K562 (cell line): ENCODE data around the gene FGR. TPM values are rescaled to one million over a fixed set of nuclear protein-coding genes. Genes with fewer than 3 reads are reported as not detected.

ENCODE experiments used
- HMGN3 ChIP-seq: IDR thresholded peaks from 2 replicates; pipeline ENCODE4 v1.6.1; 2011; ENCODE audit warnings: borderline replicate concordance, low read depth, mild to moderate bottlenecking, mixed read lengths, low read length; ENCODE audit not compliant: insufficient read length; ENCODE audit errors: extremely low read depth
- HNRNPK ChIP-seq: fragments of 200-400 bp; formaldehyde crosslinking; IDR thresholded peaks from one replicate; pipeline ENCODE4 v1.6.1; 2018; ENCODE audit warnings: mild to moderate bottlenecking, low read depth, low read length; ENCODE audit not compliant: poor library complexity, severe bottlenecking
- MBD2 ChIP-seq: sonication (generic); IDR thresholded peaks from 2 replicates; pipeline ENCODE4 v1.6.1; 2016; ENCODE audit warnings: low read depth, borderline replicate concordance
- SRSF1 ChIP-seq: fragments of 200-400 bp; formaldehyde crosslinking; IDR thresholded peaks from 2 replicates; pipeline ENCODE4 v1.6.1; 2017; ENCODE audit warnings: mild to moderate bottlenecking, low read depth, low read length, moderate library complexity
- polyA plus RNA-seq, 8 experiments: library from polyadenylated mRNA; depleted of rRNA in 4 of 8; stranded (reverse) in 5 of 8; unstranded in 3 of 8; fragments of >200 nt; fragmentation: Nextera tagmentation in 2 of 8; fragmentation: Illumina TruSeq in 1 of 8; extraction: Ambion mirVana in 2 of 8; extraction: Trizol in 1 of 8; gene quantifications; 2 replicates each; pipeline versions ENCODE4 v1.2.1 to v1.2.3, GENCODE V29; 2011 to 2014; ENCODE audit warnings: inconsistent platforms in 1 of 8, missing spikeins in 1 of 8
- total RNA-seq, 7 experiments: library from RNA; depleted of rRNA in 6 of 7; stranded (reverse); fragments of >200 nt in 6 of 7; fragmentation: Illumina TruSeq in 2 of 7; extraction: Trizol in 2 of 7; gene quantifications; 2 replicates each; pipeline versions ENCODE4 v1.2.1 to v1.2.3, GENCODE V29; 2011 to 2021; ENCODE audit warnings: low replicate concordance in 1 of 7
- TF ChIP-seq, protein P1 (sequence below), 2 experiments: fragments of 450-650 bp; formaldehyde crosslinking in 1 of 2; IDR thresholded peaks; 2 replicates each; pipeline versions ENCODE4 v1.4.0 to v1.6.1; 2014 to 2020; ENCODE audit warnings: mild to moderate bottlenecking in 2 of 2, borderline replicate concordance in 1 of 2, low read depth in 1 of 2
- TF ChIP-seq, protein P2 (sequence below): fragments of 450-650 bp; IDR thresholded peaks from 2 replicates; pipeline ENCODE4 v1.6.1; 2017; ENCODE audit warnings: antibody characterized with exemption, mild to moderate bottlenecking
- TF ChIP-seq, protein P3 (sequence below), 2 experiments: IDR thresholded peaks; 2 replicates each; pipeline ENCODE4 v1.6.1; 2012; ENCODE audit warnings: improper control_type of control experiment in 2 of 2, low read depth in 2 of 2, low read length in 2 of 2, borderline replicate concordance in 1 of 2
- TF ChIP-seq, protein P4 (sequence below): fragments of 450-650 bp; conservative IDR thresholded peaks from 2 replicates; pipeline ENCODE4 v1.6.1; 2016; ENCODE audit warnings: missing genetic modification characterization, low read depth, mild to moderate bottlenecking, missing compliant biosample characterization, moderate library complexity

FGR gene
- total and polyA plus RNA-seq, 9 of the 15 experiments (the other 6 are each of a cell fraction or from before 2014, with no cell fraction given) = 0.04 to 0.11 TPM; not detected in 7

DNA sequence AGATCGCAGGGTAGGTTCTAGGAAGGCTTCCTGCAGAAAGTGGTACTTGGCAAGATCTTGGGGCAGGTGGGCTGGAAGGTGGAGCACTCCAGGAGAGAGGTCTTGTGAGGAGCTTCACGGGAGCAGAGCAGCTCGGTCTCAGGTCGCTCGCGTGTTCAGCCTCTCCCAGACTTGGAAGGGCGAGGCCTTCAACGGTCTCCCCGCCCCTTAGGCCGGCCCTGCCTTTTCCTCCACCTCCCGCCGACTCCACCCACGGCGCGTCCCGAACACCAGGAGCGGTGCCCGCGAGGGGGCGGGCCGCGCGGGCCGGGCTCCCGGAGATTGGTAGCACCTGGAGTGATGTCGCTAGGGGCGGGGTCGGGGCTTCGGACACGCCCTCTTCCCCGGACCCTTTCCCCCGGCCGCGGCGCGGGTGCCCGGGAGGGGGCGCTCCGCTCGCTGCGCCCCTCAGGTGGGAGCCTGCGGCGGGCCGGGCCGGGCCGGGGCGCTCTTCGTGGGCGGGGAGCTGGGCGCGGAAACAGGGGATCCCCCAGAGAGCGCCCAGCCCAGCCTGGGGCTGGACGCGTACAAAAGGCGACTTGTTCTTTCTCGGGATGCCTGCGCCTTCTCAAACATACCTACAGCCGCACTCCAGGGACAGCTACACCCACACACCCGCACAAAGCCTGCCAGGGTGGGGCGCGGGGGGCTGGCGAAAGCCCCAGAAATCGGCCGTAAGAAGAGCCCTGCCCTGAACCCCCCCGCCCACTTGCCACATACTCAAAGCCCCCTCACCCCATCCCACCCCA lies 66.5 kb downstream of the FGR start (continued):
- TF ChIP-seq HMGN3 = peak; percentile 97
- TF ChIP-seq, protein P1, sequence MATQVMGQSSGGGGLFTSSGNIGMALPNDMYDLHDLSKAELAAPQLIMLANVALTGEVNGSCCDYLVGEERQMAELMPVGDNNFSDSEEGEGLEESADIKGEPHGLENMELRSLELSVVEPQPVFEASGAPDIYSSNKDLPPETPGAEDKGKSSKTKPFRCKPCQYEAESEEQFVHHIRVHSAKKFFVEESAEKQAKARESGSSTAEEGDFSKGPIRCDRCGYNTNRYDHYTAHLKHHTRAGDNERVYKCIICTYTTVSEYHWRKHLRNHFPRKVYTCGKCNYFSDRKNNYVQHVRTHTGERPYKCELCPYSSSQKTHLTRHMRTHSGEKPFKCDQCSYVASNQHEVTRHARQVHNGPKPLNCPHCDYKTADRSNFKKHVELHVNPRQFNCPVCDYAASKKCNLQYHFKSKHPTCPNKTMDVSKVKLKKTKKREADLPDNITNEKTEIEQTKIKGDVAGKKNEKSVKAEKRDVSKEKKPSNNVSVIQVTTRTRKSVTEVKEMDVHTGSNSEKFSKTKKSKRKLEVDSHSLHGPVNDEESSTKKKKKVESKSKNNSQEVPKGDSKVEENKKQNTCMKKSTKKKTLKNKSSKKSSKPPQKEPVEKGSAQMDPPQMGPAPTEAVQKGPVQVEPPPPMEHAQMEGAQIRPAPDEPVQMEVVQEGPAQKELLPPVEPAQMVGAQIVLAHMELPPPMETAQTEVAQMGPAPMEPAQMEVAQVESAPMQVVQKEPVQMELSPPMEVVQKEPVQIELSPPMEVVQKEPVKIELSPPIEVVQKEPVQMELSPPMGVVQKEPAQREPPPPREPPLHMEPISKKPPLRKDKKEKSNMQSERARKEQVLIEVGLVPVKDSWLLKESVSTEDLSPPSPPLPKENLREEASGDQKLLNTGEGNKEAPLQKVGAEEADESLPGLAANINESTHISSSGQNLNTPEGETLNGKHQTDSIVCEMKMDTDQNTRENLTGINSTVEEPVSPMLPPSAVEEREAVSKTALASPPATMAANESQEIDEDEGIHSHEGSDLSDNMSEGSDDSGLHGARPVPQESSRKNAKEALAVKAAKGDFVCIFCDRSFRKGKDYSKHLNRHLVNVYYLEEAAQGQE (IDR thresholded peaks at IDR 0.05; ENCODE audit: borderline replicate concordance) = peak; percentile 51; the same call in 1 of the 2 replicates
- TF ChIP-seq, protein P1 (CRISPR knock-in tag; IDR thresholded peaks at IDR 0.05; ENCODE audit: low read depth) = 0 out of 2 replicates have a peak, but pooled peaks have one; percentile 11
- TF ChIP-seq, protein P2, sequence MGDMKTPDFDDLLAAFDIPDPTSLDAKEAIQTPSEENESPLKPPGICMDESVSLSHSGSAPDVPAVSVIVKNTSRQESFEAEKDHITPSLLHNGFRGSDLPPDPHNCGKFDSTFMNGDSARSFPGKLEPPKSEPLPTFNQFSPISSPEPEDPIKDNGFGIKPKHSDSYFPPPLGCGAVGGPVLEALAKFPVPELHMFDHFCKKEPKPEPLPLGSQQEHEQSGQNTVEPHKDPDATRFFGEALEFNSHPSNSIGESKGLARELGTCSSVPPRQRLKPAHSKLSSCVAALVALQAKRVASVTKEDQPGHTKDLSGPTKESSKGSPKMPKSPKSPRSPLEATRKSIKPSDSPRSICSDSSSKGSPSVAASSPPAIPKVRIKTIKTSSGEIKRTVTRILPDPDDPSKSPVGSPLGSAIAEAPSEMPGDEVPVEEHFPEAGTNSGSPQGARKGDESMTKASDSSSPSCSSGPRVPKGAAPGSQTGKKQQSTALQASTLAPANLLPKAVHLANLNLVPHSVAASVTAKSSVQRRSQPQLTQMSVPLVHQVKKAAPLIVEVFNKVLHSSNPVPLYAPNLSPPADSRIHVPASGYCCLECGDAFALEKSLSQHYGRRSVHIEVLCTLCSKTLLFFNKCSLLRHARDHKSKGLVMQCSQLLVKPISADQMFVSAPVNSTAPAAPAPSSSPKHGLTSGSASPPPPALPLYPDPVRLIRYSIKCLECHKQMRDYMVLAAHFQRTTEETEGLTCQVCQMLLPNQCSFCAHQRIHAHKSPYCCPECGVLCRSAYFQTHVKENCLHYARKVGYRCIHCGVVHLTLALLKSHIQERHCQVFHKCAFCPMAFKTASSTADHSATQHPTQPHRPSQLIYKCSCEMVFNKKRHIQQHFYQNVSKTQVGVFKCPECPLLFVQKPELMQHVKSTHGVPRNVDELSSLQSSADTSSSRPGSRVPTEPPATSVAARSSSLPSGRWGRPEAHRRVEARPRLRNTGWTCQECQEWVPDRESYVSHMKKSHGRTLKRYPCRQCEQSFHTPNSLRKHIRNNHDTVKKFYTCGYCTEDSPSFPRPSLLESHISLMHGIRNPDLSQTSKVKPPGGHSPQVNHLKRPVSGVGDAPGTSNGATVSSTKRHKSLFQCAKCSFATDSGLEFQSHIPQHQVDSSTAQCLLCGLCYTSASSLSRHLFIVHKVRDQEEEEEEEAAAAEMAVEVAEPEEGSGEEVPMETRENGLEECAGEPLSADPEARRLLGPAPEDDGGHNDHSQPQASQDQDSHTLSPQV = 0 out of 2 replicates have a peak, but pooled peaks have one; percentile 67
- no peak for TF ChIP-seq HNRNPK
- TF ChIP-seq SRSF1 = no peak
- TF ChIP-seq, protein P3, sequence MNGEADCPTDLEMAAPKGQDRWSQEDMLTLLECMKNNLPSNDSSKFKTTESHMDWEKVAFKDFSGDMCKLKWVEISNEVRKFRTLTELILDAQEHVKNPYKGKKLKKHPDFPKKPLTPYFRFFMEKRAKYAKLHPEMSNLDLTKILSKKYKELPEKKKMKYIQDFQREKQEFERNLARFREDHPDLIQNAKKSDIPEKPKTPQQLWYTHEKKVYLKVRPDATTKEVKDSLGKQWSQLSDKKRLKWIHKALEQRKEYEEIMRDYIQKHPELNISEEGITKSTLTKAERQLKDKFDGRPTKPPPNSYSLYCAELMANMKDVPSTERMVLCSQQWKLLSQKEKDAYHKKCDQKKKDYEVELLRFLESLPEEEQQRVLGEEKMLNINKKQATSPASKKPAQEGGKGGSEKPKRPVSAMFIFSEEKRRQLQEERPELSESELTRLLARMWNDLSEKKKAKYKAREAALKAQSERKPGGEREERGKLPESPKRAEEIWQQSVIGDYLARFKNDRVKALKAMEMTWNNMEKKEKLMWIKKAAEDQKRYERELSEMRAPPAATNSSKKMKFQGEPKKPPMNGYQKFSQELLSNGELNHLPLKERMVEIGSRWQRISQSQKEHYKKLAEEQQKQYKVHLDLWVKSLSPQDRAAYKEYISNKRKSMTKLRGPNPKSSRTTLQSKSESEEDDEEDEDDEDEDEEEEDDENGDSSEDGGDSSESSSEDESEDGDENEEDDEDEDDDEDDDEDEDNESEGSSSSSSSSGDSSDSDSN (IDR thresholded peaks at IDR 0.05; ENCODE audit: borderline replicate concordance in 1 of 2, low read depth in 2 of 2, low read length in 2 of 2) = 0 out of 4 replicates have a peak, but pooled peaks of 1 of the 2 experiments have one; percentile 73
- TF ChIP-seq, protein P4, sequence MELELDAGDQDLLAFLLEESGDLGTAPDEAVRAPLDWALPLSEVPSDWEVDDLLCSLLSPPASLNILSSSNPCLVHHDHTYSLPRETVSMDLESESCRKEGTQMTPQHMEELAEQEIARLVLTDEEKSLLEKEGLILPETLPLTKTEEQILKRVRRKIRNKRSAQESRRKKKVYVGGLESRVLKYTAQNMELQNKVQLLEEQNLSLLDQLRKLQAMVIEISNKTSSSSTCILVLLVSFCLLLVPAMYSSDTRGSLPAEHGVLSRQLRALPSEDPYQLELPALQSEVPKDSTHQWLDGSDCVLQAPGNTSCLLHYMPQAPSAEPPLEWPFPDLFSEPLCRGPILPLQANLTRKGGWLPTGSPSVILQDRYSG = no peak
- peak; percentile 27; the same call in 1 of the 2 replicates for TF ChIP-seq MBD2
